Karpas-422 (cell line): Measurements from ENCODE around the gene PAK1IP1. TPM values are rescaled to one million over a fixed set of nuclear protein-coding genes. Genes with fewer than 3 reads are reported as not detected.

Experiments
- DNase-seq: peaks from one replicate; pipeline ENCODE4 v3.0.0-alpha.2; 2015
- H2AFZ ChIP-seq: fragments of 200-600 bp; sonication (generic); 2 replicates; pipeline ENCODE4 v1.6.1; 2014; ENCODE audit warnings: antibody characterized with exemption, low read length, mixed read lengths
- H3K27ac ChIP-seq: fragments of 200-600 bp; sonication (generic); 2 replicates; pipeline ENCODE4 v1.5.1; 2014; ENCODE audit warnings: mild to moderate bottlenecking, low read length, moderate library complexity
- H3K27me3 ChIP-seq: fragments of 200-600 bp; sonication (generic); 2 replicates; pipeline ENCODE4 v1.6.1; 2014; ENCODE audit warnings: low read length, mixed read lengths
- H3K36me3 ChIP-seq: fragments of 200-600 bp; sonication (generic); 2 replicates; pipeline ENCODE4 v1.6.1; 2014; ENCODE audit warnings: low read length, mixed read lengths; ENCODE audit not compliant: insufficient read depth
- H3K4me1 ChIP-seq: fragments of 200-600 bp; sonication (generic); 2 replicates; pipeline ENCODE4 v1.6.1; 2014; ENCODE audit warnings: mild to moderate bottlenecking, low read length, mixed read lengths
- H3K4me2 ChIP-seq: fragments of 200-600 bp; sonication (generic); 2 replicates; pipeline ENCODE4 v1.6.1; 2014; ENCODE audit warnings: low read length, low read depth, mild to moderate bottlenecking; ENCODE audit not compliant: poor library complexity, severe bottlenecking
- H3K4me3 ChIP-seq: fragments of 200-600 bp; sonication (generic); 2 replicates; pipeline ENCODE4 v1.5.1; 2014; ENCODE audit warnings: mild to moderate bottlenecking, antibody characterized with exemption, low read length, mixed read lengths
- H3K79me2 ChIP-seq: fragments of 200-600 bp; sonication (generic); 2 replicates; pipeline ENCODE4 v1.6.1; 2014; ENCODE audit warnings: mild to moderate bottlenecking, low read length, mixed read lengths
- H3K9ac ChIP-seq: fragments of 200-600 bp; sonication (generic); 2 replicates; pipeline ENCODE4 v1.6.0; 2014; ENCODE audit warnings: low read length
- H3K9me2 ChIP-seq: fragments of 200-600 bp; sonication (generic), shearing (Covaris generic); replicated peaks from 2 replicates; pipeline ENCODE4 v1.6.0; 2014; ENCODE audit warnings: mild to moderate bottlenecking, low read length, moderate library complexity; ENCODE audit not compliant: insufficient read depth
- H3K9me3 ChIP-seq: fragments of 300-700, 200-600 bp; sonication (generic); 2 replicates; pipeline ENCODE4 v1.6.1; 2014; ENCODE audit warnings: low read length, mixed read lengths
- H4K20me1 ChIP-seq: fragments of 200-600 bp; sonication (generic); 2 replicates; pipeline ENCODE4 v1.6.1; 2014; ENCODE audit warnings: mild to moderate bottlenecking, antibody characterized with exemption, low read length, low read depth; ENCODE audit not compliant: insufficient read depth
- total RNA-seq: library from RNA; depleted of rRNA; stranded (reverse); fragments of >200 nt; shearing (Covaris generic); gene quantifications from 2 replicates; pipeline ENCODE4 v1.2.3, GENCODE V29; 2014; ENCODE audit warnings: low replicate concordance

The PAK1IP1 gene
- total RNA-seq, 1 experiment from 2014 or later, result 14.3 TPM

DNA sequence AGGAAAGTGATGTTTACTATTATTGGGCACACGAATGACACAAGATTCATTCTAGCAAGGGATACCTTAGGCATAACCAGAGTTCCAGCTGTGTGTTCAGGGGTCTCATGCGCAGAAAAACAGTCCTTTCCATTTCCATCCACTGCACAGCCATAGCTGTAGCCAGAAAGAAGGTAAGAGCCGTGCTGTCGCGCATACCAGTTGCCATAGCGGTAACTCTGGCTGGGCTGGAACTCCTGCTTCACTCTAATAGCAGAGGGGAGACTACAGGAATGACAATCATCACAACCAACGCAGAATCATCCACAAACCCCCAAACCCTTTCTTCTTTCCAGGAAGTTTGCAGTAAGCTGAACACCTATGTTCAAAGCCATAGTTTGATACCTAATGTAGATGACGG is 7.9 kb upstream of the PAK1IP1 start:
- Histone ChIP-seq H3K4me2 (no peak overlapping the region), H3K9me3 (no peaks in the 10 kb centered on the region), H3K4me3 (no peak overlapping the region), H3K27me3 (no peaks in the 10 kb centered on the region), H4K20me1 (no peaks in the 10 kb centered on the region), H3K4me1 (peaks cover 5% of the 10 kb centered on the region; the same call in 1 of the 2 replicates), H3K9me2 (no peaks in the 10 kb centered on the region), H3K27ac (no peak overlapping the region), H3K79me2 (no peaks in the 10 kb centered on the region), H2AFZ (no peak overlapping the region), H3K36me3 (no peaks in the 10 kb centered on the region), H3K9ac (no peak overlapping the region)
- DNase-seq, result no peak

DNA sequence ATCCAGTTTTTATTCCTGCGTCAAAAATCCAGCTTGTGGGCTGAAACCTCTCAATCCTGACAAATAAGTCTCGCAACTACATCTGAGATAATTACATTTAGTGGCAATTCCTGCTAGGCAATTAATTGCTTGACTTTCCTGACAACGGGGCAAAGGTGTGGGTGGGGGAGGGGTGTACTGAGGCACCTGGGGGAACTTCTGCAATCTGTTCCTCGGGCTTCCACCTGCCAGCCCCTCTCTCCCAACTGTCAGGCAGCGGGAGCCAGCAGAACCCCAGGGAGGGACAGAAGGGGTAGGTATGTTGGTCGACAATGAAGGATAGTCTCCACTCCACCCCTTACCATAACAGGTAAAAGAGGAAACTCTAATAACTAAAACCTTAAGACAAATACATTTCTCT is 7.2 kb upstream of the PAK1IP1 start:
- no peak overlapping the region for H3K4me3 ChIP-seq
- H3K9me3 ChIP-seq, result no peaks in the 10 kb centered on the region
- DNase-seq, result no peak
- no peaks in the 10 kb centered on the region for H3K27me3 ChIP-seq
- no peaks in the 10 kb centered on the region for H3K79me2 ChIP-seq
- no peak overlapping the region for H3K27ac ChIP-seq
- no peaks in the 10 kb centered on the region for H4K20me1 ChIP-seq
- H3K4me2 ChIP-seq, result no peak overlapping the region
- no peak overlapping the region for H3K9ac ChIP-seq
- no peak overlapping the region for H2AFZ ChIP-seq
- no peaks in the 10 kb centered on the region for H3K36me3 ChIP-seq
- peaks cover 5% of the 10 kb centered on the region; the same call in 1 of the 2 replicates for H3K4me1 ChIP-seq
- H3K9me2 ChIP-seq, result no peaks in the 10 kb centered on the region

GRCh38 chr6:10690651-10691445 is 3.9 kb upstream of the PAK1IP1 start:
- no peaks in the 10 kb centered on the region for H3K36me3 ChIP-seq
- H3K4me3 ChIP-seq, result no peak overlapping the region
- H3K4me1 ChIP-seq, result peaks cover 11% of the 10 kb centered on the region
- H3K9ac ChIP-seq, result no peak overlapping the region
- H3K9me3 ChIP-seq, result no peaks in the 10 kb centered on the region
- H3K4me2 ChIP-seq, result no peak overlapping the region
- peaks cover 4% of the 10 kb centered on the region; the same call in 1 of the 2 replicates for H4K20me1 ChIP-seq
- peaks cover 22% of the 10 kb centered on the region for H3K79me2 ChIP-seq
- H3K9me2 ChIP-seq, result no peaks in the 10 kb centered on the region
- no peak overlapping the region for H3K27ac ChIP-seq
- DNase-seq, result no peak
- H2AFZ ChIP-seq, result no peak overlapping the region
- no peaks in the 10 kb centered on the region for H3K27me3 ChIP-seq

- peak overlapping the region; percentile 93 for H3K4me3 ChIP-seq
- peak overlapping the region; percentile 86 for H3K9ac ChIP-seq
These were observed 1.7 kb upstream of the PAK1IP1 start for GRCh38 chr6:10692965-10693538.

DNA sequence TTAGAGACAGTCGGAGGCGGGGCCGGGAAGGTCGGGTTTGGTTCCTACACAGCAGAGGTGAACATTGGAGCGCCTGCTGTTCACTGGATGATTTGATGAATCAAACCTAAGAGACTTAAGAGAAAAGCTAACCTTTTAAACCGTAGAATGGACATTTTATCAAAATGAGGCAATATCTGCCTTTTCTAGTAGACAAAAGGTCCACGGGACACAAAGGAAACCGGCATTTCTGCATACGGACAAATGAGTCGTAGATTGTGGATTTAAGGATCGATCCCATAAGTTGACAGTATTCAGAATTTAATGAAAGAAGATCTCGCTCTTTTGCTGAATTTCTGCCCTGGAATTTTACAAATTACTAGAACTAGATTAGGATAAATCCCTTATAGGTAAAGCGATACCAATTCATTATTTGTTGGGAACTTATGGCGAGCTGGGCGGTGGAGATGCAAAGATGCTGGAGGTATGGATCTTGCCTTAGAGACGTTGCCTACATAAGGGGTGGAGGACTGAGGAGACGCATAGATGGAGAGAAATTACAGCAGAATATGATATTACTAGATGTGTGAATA is 400 bp downstream of the PAK1IP1 start:
- Histone ChIP-seq H3K9me3 (no peaks in the 10 kb centered on the region), H3K4me3 (peak overlapping the region; percentile 93), H3K4me1 (peaks cover 23% of the 10 kb centered on the region), H3K36me3 (peaks cover 17% of the 10 kb centered on the region; the same call in 1 of the 2 replicates), H3K27me3 (no peaks in the 10 kb centered on the region), H3K27ac (peak overlapping the region; percentile 85), H3K4me2 (peak overlapping the region; percentile 91), H3K9ac (peak overlapping the region; percentile 86), H3K9me2 (no peaks in the 10 kb centered on the region), H4K20me1 (peaks cover 4% of the 10 kb centered on the region; the same call in 1 of the 2 replicates), H3K79me2 (peaks cover 60% of the 10 kb centered on the region), H2AFZ (no peak overlapping the region)
- peak; percentile 72 for DNase-seq

More at GRCh38 chr6:10692965-10693538, 1.7 kb upstream of the PAK1IP1 start:
- Histone ChIP-seq H2AFZ (no peak overlapping the region), H3K79me2 (peaks cover 44% of the 10 kb centered on the region), H3K27me3 (no peaks in the 10 kb centered on the region), H3K27ac (no peak overlapping the region), H3K4me2 (peak overlapping the region; percentile 91), H3K4me1 (peaks cover 23% of the 10 kb centered on the region), H3K36me3 (peaks cover 14% of the 10 kb centered on the region; the same call in 1 of the 2 replicates), H3K9me2 (no peaks in the 10 kb centered on the region), H4K20me1 (peaks cover 4% of the 10 kb centered on the region; the same call in 1 of the 2 replicates), H3K9me3 (no peaks in the 10 kb centered on the region)
- DNase-seq, result no peak

DNA sequence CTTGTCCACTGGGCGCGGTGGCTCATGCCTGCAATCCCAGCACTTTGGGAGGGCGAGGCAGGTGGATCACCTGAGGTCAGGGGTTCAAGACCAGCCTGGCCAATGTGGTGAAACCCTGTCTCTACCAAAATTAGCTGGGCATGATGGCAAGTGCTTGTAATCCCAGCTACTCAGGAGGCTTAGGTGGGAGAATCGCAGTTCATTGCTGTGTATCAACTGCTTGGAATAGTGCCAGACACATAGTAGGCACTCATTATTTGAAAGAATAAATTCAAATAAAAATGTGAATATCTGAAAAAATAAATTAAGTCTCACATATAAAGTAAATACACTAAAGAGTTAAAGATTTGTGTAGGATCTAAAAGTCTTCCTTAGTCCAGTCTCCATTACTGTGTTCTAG is 1.9 kb downstream of the PAK1IP1 start:
- peaks cover 4% of the 10 kb centered on the region; the same call in 1 of the 2 replicates for H4K20me1 ChIP-seq
- DNase-seq, result no peak
- H3K4me2 ChIP-seq, result peak overlapping the region; percentile 91
- H3K27ac ChIP-seq, result no peak overlapping the region
- H3K9me2 ChIP-seq, result no peaks in the 10 kb centered on the region
- no peaks in the 10 kb centered on the region for H3K9me3 ChIP-seq
- H3K4me3 ChIP-seq, result peak overlapping the region; percentile 93
- H3K9ac ChIP-seq, result peak overlapping the region; percentile 86
- no peaks in the 10 kb centered on the region for H3K27me3 ChIP-seq
- H2AFZ ChIP-seq, result no peak overlapping the region
- peaks cover 24% of the 10 kb centered on the region; the same call in 1 of the 2 replicates for H3K36me3 ChIP-seq
- H3K4me1 ChIP-seq, result peaks cover 23% of the 10 kb centered on the region
- peaks cover 67% of the 10 kb centered on the region for H3K79me2 ChIP-seq

DNA sequence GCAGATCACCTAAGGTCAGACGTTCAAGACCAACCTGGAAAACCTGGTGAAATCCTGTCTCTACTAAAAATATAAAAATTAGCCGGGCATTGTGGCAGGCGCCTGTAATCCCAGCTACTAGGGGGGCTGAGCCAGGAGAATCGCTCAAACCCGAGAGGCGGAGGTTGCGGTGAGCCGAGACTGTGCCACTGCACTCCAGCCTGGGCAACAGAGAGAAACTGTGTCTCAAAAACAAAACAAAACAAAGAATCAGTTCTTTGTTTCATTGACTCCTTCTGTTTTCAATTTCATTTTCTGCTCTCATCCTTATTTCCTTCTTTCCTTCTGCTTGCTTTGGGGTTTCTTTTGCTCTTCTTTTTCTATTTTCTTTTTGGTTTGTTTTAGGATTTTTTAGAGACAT is 19.2 kb downstream of the PAK1IP1 start:
- no peaks in the 10 kb centered on the region for H3K9me2 ChIP-seq
- no peak overlapping the region for H3K27ac ChIP-seq
- no peak for DNase-seq
- no peak overlapping the region for H3K4me2 ChIP-seq
- no peaks in the 10 kb centered on the region; the same call in 1 of the 2 replicates for H3K9me3 ChIP-seq
- H4K20me1 ChIP-seq, result no peaks in the 10 kb centered on the region
- H2AFZ ChIP-seq, result no peak overlapping the region
- no peaks in the 10 kb centered on the region for H3K4me1 ChIP-seq
- H3K27me3 ChIP-seq, result no peaks in the 10 kb centered on the region
- no peak overlapping the region for H3K9ac ChIP-seq
- peaks cover 13% of the 10 kb centered on the region for H3K36me3 ChIP-seq
- H3K79me2 ChIP-seq, result no peaks in the 10 kb centered on the region
- H3K4me3 ChIP-seq, result no peak overlapping the region
